GM19351 (cell line): ENCODE data around the gene AUNIP.

Source experiments
- ATAC-seq: cut with Tn5 transposase; IDR thresholded peaks from one replicate; pipeline ENCODE4 v1.9.1; 2021; ENCODE audit warnings: mild to moderate bottlenecking, moderate library complexity; ENCODE audit not compliant: unreplicated experiment

AUNIP gene

GRCh38 chr1:25832336-25833037, 26.8 kb downstream of the AUNIP start:
- no peak for ATAC-seq

DNA sequence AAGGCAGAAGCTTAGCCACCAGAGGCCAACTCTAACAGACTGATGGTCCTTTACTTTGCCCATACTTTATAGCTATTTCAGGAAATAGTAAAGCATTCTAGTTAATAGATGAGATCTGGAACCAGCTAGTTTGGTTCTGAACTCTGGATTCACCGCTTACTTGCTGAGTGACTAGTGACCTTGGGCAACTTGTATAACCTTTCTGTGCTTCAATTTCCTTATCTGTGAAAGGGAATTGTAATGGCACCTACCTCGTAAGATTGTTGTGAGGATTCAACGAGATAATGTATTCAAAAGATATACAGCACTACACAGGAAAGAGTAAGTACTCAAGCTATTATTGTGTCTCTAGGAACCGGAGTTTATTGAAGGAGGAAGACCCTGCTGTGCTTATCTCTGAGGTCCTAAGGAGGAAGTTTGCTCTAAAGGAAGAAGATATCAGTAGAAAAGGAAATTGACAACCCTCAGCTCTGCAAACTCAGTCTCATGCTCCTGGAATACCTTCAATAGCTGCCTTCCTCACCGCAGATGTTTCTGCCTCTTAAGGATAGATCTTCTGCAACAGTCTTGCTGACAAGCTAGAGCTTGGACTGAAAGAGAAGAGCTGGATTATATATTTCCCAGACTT, 27.6 kb downstream of the AUNIP start:
- no peak for ATAC-seq

GRCh38 chr1:25829046-25829445, 30.2 kb downstream of the AUNIP start:
- no peak for ATAC-seq

DNA sequence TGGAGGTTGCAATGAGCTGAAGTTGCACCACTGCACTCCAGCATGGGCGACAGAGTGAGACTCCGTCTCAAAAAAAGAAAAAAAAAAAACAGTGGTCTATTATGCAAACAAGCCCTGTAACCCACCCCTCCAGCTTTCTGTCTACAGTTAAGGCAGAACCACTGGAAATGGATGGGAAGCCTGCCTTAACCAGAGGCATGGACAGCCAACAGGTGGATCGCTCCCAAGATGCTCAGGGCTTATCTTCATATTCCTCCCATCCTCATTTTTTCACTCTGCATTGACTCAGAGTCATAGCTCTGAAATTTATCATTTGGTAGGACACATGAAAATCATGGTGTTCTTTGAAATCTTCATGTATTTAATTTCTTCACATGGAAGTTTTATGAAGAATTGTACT, 30.8 kb downstream of the AUNIP start:
- no peak for ATAC-seq

- ATAC-seq = no peak
These were observed 32.7 kb downstream of the AUNIP start for GRCh38 chr1:25826571-25826970.

- no peak for ATAC-seq
These were observed 33.7 kb downstream of the AUNIP start for GRCh38 chr1:25825605-25826004.

DNA sequence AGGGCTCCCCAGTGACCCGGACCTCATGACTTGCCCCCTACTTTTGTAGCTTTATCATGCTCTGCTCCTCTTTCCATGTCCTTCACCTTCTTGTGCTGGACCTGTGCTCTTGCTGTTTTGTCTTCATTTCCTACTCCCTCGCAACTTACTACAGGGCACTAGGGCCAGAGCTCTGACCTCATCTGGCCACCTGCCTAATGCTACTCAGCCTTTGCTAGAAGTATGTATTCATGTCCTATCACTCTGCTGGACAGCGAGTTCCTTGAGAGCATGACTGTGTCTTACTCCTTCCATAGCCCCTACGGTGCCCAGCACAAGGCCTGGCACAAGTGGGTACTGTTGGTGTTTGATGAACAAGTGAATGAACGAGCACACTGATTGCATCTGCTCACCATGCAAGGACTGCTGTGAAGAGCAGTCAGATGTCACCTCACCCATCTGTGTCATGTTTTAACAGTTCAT, 37.6 kb downstream of the AUNIP start:
- no peak for ATAC-seq

- ATAC-seq = no peak
These were observed 38.2 kb downstream of the AUNIP start for GRCh38 chr1:25821112-25821476.

DNA sequence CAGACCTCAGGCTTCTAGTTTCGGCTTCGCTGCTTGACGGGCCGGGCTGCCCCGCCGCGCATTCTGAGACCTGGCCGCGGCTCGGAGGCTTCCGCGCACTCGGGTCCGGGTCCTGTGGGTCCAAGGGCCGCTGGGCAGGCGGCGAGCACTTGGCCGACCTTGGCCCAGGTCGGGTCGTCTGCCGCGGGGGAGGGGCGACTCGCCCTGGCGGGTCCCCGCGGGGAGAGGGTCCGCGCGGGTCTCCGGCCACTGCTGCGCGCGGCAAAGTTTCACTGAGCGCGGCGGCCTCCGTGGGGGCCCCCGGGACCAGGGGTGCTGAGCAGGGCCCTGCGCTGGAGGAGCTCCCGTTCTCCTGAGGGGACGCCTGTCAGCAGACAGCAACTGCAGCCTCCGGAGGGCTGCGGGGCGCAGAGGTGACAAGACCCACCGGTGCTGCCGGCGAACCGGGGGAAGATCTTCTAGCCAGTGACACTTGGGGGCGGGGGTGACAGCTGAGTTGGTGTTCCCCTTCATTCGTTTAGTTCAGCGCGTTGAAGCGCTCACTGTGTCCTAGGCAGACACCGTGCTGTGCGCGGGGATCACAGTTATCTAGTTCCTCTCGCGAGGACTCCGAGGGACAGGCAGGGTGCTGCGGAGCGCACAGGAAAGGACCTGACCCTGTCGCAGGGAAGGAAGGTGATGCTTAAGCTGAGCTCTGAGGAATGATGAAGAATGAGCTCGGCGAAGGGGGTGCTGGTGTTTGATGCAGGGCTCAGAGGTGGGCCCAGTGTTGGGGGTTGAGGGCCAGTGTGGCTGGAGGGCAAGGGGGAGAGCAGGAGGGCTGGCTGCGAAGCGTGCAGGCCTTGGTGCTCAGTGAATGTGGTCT, 38.8 kb downstream of the AUNIP start:
- ATAC-seq = peak; percentile 48

GRCh38 chr1:25819491-25820246, 39.6 kb downstream of the AUNIP start, which contains the start of gene MTFR1L:
TSS of gene MTFR1L (plus strand) at chr1:25819954. CDS start at chr1:25823105, 3,151 bp downstream.
- ATAC-seq = peak; percentile 86

DNA sequence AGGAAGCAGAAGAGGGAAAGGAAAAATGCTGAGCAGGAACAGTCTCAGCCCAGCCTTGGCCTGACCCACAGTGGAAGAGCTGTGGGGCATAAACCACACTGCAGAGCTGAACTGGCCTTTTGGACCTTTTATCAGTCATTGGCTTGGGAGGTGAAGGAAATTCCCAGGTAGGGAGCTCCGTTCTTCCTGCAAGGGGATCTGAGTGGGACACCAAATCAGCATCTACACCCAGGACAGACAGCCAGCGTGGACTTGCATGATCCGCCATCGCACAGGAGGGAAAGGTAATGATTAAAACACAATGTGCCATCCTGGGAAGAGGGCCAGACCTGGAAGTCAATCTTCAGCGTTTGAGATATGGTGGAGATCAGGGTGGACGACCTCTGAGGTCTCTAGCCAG, 40.7 kb downstream of the AUNIP start:
- ATAC-seq = no peak

- ATAC-seq = no peak
These were observed 41.3 kb downstream of the AUNIP start for GRCh38 chr1:25817840-25818501.

DNA sequence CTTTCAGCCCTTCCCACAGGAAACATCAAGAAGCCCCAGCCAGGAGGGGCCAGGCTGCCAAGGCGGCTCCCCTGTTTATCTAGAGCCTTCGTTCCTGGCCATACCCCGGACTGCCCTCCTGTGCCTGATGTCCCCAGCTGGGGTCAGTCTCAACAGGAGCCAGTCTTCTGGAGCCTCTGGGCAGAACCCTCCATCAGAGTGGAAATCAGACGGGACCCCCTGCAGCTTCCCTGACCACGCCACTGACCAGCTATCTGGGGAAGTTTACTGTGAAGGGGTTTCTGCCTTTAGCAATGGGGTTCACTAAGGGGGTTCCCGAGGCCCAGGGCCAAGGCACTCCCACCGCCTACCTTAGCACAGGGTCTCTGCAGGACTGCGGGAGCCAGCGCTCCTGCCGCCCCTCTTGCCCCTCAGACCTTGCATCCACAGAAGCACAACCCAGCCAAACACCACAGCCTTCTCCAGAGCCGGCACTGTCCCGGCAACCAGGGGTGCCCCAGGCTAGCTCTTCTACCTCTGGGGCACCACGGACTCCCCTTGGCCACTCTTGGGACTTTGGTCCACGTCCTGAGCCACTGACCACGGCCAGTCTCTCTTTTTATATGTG, 43.0 kb downstream of the AUNIP start:
- ATAC-seq = no peak

GRCh38 chr1:25815208-25816111, 43.8 kb downstream of the AUNIP start:
- ATAC-seq = no peak

DNA sequence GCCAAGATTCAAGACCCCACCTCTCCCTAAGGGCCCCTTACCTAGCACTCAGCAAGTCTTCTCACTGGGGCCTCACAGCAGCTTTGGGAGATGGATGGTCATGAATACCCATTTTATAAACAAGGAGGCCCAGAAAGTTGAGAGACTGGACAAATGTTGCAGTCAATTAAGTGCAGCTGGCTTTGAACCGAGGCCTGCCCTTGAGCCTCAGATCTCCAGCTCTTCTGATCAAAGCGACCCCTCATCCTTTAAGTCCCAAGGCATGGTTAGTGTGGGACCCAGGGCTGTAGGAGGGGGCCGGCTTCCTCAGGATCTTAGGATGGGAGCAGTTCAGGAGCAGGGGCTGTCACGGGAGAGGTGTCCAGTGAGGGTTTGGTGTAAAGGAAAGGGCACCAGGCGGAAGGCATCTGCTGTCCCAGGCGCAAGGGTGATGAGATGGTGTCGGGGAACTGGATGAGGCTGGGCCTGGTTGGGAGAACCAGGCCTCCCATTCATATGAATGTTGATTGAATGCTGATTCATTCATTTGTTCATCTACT, 44.6 kb downstream of the AUNIP start:
- ATAC-seq = no peak

GRCh38 chr1:25813734-25814471, 45.4 kb downstream of the AUNIP start:
- ATAC-seq = no peak

DNA sequence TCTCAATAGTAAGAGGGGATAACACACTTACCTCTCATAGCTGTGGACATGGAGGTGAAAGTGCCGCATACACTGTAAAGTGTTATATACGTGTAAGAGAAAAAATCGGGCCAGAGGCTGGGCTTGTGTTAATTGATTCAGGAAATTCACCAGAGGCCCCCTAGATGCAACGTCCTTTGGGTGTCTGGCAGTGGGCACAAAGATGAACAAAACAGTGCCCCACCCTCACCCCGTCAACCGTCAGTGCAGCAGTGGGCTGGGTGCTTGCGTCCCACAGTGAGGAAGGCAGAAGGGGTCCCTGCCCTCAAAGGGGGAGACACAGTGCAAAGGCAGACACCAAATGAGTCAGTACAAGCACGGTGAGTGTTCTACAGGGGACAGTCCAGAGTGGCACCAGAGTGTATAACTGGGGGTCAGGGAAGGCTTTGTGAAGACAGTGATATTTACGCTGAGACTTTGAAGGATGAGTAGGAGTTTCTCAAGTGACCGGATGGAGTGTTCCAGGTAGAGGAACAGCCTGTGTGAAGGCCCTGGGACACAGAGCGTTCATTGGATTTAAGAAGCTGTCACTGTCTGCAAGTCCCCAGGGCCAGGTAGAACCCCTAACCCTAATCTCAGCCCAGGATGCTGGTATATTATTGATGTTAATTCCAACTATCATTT, 46.1 kb downstream of the AUNIP start:
- ATAC-seq = no peak
